H1 (cell line): ENCODE results near the gene CD276.

Experiments
- EZH2 ChIP-seq: fragments of 200-600 bp; sonication (generic); IDR thresholded peaks from 2 replicates; pipeline ENCODE4 v1.7.1; 2012; ENCODE audit warnings: low read depth, mild to moderate bottlenecking, moderate library complexity, low read length, inconsistent platforms; ENCODE audit not compliant: severe bottlenecking
- GTF2F1 ChIP-seq: IDR thresholded peaks from 2 replicates; pipeline ENCODE4 v1.6.1; 2012; ENCODE audit warnings: low read depth, low read length, improper control_type of control experiment, borderline replicate concordance
- POLR2A ChIP-seq, 2 experiments: IDR thresholded peaks; 1 replicate in 1 of 2; 2 replicates in 1 of 2; pipeline ENCODE4 v1.6.1; 2011; ENCODE audit warnings: low read depth in 2 of 2, low read length in 2 of 2, mild to moderate bottlenecking in 2 of 2; ENCODE audit errors: control extremely low read depth in 1 of 2
- POLR2AphosphoS5 ChIP-seq: IDR thresholded peaks from 2 replicates; pipeline ENCODE4 v1.6.1; 2011; ENCODE audit warnings: low read depth, low read length
- SIRT6 ChIP-seq: IDR thresholded peaks from one replicate; pipeline ENCODE4 v1.7.1; 2012; ENCODE audit warnings: low read length, inconsistent platforms
- SP2 ChIP-seq: IDR thresholded peaks from 2 replicates; pipeline ENCODE4 v1.6.1; 2012; ENCODE audit warnings: mild to moderate bottlenecking, low read length, inconsistent platforms
- TAF1 ChIP-seq: IDR thresholded peaks from 2 replicates; pipeline ENCODE4 v1.6.1; 2011; ENCODE audit warnings: mild to moderate bottlenecking, low read depth, low read length
- TBP ChIP-seq: IDR thresholded peaks from 2 replicates; pipeline ENCODE4 v1.6.1; 2011; ENCODE audit warnings: low read depth, low read length, improper control_type of control experiment
- TF ChIP-seq, protein P1 (sequence below), 3 experiments: IDR thresholded peaks; 1 replicate in 2 of 3; 2 replicates in 1 of 3; pipeline versions ENCODE4 v1.5.1 to v1.6.1; 2011; ENCODE audit warnings: low read length in 3 of 3, mild to moderate bottlenecking in 3 of 3, inconsistent platforms in 2 of 3, low read depth in 1 of 3, moderate library complexity in 1 of 3; ENCODE audit not compliant: insufficient read depth in 1 of 3; ENCODE audit errors: control extremely low read depth in 1 of 3

DNA sequence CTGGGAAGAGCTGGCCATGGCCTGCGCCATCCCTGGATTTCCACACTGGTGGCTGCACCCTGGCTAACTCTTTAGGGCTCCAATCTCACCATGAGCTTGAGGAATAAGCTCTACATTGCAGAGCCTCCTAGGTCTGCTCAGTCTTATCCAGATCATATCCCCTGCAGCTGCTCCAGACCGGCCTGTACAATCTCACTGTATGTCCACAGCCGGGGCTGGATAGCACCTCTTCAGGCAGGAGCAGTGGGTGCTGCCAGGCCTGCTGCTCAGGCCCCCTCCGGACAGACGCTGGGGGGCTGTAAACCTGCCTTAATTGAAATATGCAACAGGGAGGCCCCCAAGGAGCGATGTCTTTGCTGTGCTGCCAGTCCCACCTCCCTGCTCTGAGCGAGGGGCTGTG, 53.4 kb downstream of the CD276 start:
- TF ChIP-seq GTF2F1 = no peak
- no peak for TF ChIP-seq SIRT6
- TF ChIP-seq, protein P1, sequence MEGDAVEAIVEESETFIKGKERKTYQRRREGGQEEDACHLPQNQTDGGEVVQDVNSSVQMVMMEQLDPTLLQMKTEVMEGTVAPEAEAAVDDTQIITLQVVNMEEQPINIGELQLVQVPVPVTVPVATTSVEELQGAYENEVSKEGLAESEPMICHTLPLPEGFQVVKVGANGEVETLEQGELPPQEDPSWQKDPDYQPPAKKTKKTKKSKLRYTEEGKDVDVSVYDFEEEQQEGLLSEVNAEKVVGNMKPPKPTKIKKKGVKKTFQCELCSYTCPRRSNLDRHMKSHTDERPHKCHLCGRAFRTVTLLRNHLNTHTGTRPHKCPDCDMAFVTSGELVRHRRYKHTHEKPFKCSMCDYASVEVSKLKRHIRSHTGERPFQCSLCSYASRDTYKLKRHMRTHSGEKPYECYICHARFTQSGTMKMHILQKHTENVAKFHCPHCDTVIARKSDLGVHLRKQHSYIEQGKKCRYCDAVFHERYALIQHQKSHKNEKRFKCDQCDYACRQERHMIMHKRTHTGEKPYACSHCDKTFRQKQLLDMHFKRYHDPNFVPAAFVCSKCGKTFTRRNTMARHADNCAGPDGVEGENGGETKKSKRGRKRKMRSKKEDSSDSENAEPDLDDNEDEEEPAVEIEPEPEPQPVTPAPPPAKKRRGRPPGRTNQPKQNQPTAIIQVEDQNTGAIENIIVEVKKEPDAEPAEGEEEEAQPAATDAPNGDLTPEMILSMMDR (IDR thresholded peaks at IDR 0.05; ENCODE audit: control extremely low read depth in 1 of 3, insufficient read depth in 1 of 3, low read depth in 1 of 3, low read length in 3 of 3) = no peak
- TF ChIP-seq TBP = no peak
- TF ChIP-seq POLR2AphosphoS5 = no peak
- no peak for TF ChIP-seq SP2
- TF ChIP-seq TAF1 = no peak
- TF ChIP-seq POLR2A (IDR thresholded peaks at IDR 0.05; ENCODE audit: control extremely low read depth in 1 of 2, low read depth in 2 of 2, low read length in 2 of 2) = no peak
- TF ChIP-seq EZH2 = no peak
